Loucy (cell line): ENCODE data around the gene FOXC1.

Experiments used
- H2AFZ ChIP-seq: fragments of 200-600 bp; sonication (generic); 2 replicates; pipeline ENCODE4 v1.6.0; 2016; ENCODE audit warnings: antibody characterized with exemption, mild to moderate bottlenecking, low read length, moderate library complexity
- H3F3A ChIP-seq: fragments of 200-600 bp; 2 replicates; pipeline ENCODE4 v1.6.0; 2016; ENCODE audit warnings: antibody characterized with exemption, low read depth, mild to moderate bottlenecking
- H3K27me3 ChIP-seq: fragments of 200-600 bp; sonication (generic); 2 replicates; pipeline ENCODE4 v1.6.1; 2014; ENCODE audit warnings: low read length, mild to moderate bottlenecking; ENCODE audit not compliant: insufficient read depth, poor library complexity, severe bottlenecking
- H3K36me3 ChIP-seq: fragments of 200-600 bp; sonication (generic); 2 replicates; pipeline ENCODE4 v1.6.1; 2016; ENCODE audit warnings: low read length; ENCODE audit not compliant: insufficient read depth
- H3K4me1 ChIP-seq: fragments of 200-600 bp; sonication (generic); 2 replicates; pipeline ENCODE4 v1.5.1; 2014; ENCODE audit warnings: low read length, mild to moderate bottlenecking; ENCODE audit not compliant: insufficient read depth, poor library complexity, severe bottlenecking
- H3K4me2 ChIP-seq: fragments of 200-600 bp; sonication (generic); 2 replicates; pipeline ENCODE4 v1.6.0; 2014; ENCODE audit warnings: antibody characterized with exemption, low read length, low read depth, mild to moderate bottlenecking; ENCODE audit not compliant: poor library complexity, severe bottlenecking
- H3K4me3 ChIP-seq: fragments of 200-600 bp; sonication (generic); 2 replicates; pipeline ENCODE4 v1.5.1; 2014; ENCODE audit warnings: low read length, mild to moderate bottlenecking, mixed read lengths; ENCODE audit not compliant: poor library complexity, severe bottlenecking
- H3K79me2 ChIP-seq: fragments of 200-600 bp; sonication (generic); 2 replicates; pipeline ENCODE4 v1.6.1; 2014; ENCODE audit warnings: low read length; ENCODE audit not compliant: insufficient read depth
- H3K9ac ChIP-seq: fragments of 200-600 bp; sonication (generic); 2 replicates; pipeline ENCODE4 v1.6.0; 2014; ENCODE audit warnings: mild to moderate bottlenecking, low read depth, low read length, moderate library complexity; ENCODE audit not compliant: poor library complexity, severe bottlenecking
- H3K9me2 ChIP-seq: fragments of 200-600 bp; sonication (generic); replicated peaks from 2 replicates; pipeline ENCODE4 v1.6.1; 2016; ENCODE audit warnings: low read depth, low read length, mixed read lengths
- H3K9me3 ChIP-seq: fragments of 200-600 bp; sonication (generic); 2 replicates; pipeline ENCODE4 v1.6.1; 2014; ENCODE audit warnings: mild to moderate bottlenecking, antibody characterized with exemption, low read length, low read depth; ENCODE audit not compliant: insufficient read depth
- H4K20me1 ChIP-seq: fragments of 200-600 bp; sonication (generic); 2 replicates; pipeline ENCODE4 v1.6.0; 2014; ENCODE audit warnings: antibody characterized with exemption, low read length, mild to moderate bottlenecking; ENCODE audit not compliant: insufficient read depth, poor library complexity, severe bottlenecking
- CTCF ChIP-seq: fragments of 200-600 bp; sonication (generic); conservative IDR thresholded peaks from 2 replicates; pipeline ENCODE4 v1.5.1; 2014; ENCODE audit warnings: mild to moderate bottlenecking, antibody characterized with exemption, low read length
- EZH2phosphoT487 ChIP-seq: fragments of 200-600 bp; IDR thresholded peaks from 2 replicates; pipeline ENCODE4 v1.6.1; 2018; ENCODE audit warnings: antibody characterized with exemption, mild to moderate bottlenecking, moderate library complexity, borderline replicate concordance

Gene FOXC1

GRCh38 chr6:1584146-1584545 is 25.6 kb upstream of the FOXC1 start:
- no peak overlapping the region for H2AFZ ChIP-seq
- no peaks in the 10 kb centered on the region for H3K9me3 ChIP-seq
- H3K4me3 ChIP-seq, result no peak overlapping the region
- no peak overlapping the region for H3K9ac ChIP-seq
- H3F3A ChIP-seq, result no peaks in the 10 kb centered on the region
- TF ChIP-seq EZH2phosphoT487 (no peak), CTCF (no peak)
- H3K27me3 ChIP-seq, result no peaks in the 10 kb centered on the region
- H3K4me1 ChIP-seq, result no peaks in the 10 kb centered on the region
- H3K79me2 ChIP-seq, result no peaks in the 10 kb centered on the region
- no peaks in the 10 kb centered on the region for H3K9me2 ChIP-seq
- no peak overlapping the region for H3K4me2 ChIP-seq
- H4K20me1 ChIP-seq, result no peaks in the 10 kb centered on the region
- no peaks in the 10 kb centered on the region for H3K36me3 ChIP-seq

GRCh38 chr6:1584996-1585668 is 24.6 kb upstream of the FOXC1 start:
- no peaks in the 10 kb centered on the region for H4K20me1 ChIP-seq
- H2AFZ ChIP-seq, result no peak overlapping the region
- TF ChIP-seq EZH2phosphoT487 (no peak), CTCF (no peak)
- H3K36me3 ChIP-seq, result no peaks in the 10 kb centered on the region
- no peak overlapping the region for H3K4me2 ChIP-seq
- no peaks in the 10 kb centered on the region for H3K79me2 ChIP-seq
- H3K9me3 ChIP-seq, result no peaks in the 10 kb centered on the region
- no peak overlapping the region for H3K9ac ChIP-seq
- H3K4me1 ChIP-seq, result no peaks in the 10 kb centered on the region
- no peak overlapping the region for H3K4me3 ChIP-seq
- H3F3A ChIP-seq, result no peaks in the 10 kb centered on the region
- H3K27me3 ChIP-seq, result no peaks in the 10 kb centered on the region
- H3K9me2 ChIP-seq, result no peaks in the 10 kb centered on the region

GRCh38 chr6:1585669-1586049 is 24.1 kb upstream of the FOXC1 start:
- H3K4me2 ChIP-seq, result no peak overlapping the region
- H4K20me1 ChIP-seq, result no peaks in the 10 kb centered on the region
- H3K9ac ChIP-seq, result no peak overlapping the region
- no peaks in the 10 kb centered on the region for H3K27me3 ChIP-seq
- H3K4me3 ChIP-seq, result no peak overlapping the region
- H3K36me3 ChIP-seq, result no peaks in the 10 kb centered on the region
- no peaks in the 10 kb centered on the region for H3K9me2 ChIP-seq
- no peaks in the 10 kb centered on the region for H3K4me1 ChIP-seq
- no peaks in the 10 kb centered on the region for H3F3A ChIP-seq
- H3K9me3 ChIP-seq, result no peaks in the 10 kb centered on the region
- TF ChIP-seq CTCF (no peak), EZH2phosphoT487 (no peak)
- no peak overlapping the region for H2AFZ ChIP-seq
- no peaks in the 10 kb centered on the region for H3K79me2 ChIP-seq
